Kidney epithelial cell (primary cell): ENCODE results near the gene RCOR3. TPM values are rescaled to one million over a fixed set of nuclear protein-coding genes. Genes with fewer than 3 reads are reported as not detected.

ENCODE experiments used
- DNase-seq: peaks from one replicate; pipeline ENCODE4 v3.0.0-alpha.2; 2010; ENCODE audit warnings: low read depth
- H3K27me3 ChIP-seq: 2 replicates; pipeline ENCODE4 v1.6.0; 2011; ENCODE audit warnings: low read length; ENCODE audit not compliant: control insufficient read depth, insufficient read depth
- H3K36me3 ChIP-seq: 2 replicates; pipeline ENCODE4 v1.5.1; 2011; ENCODE audit warnings: low read length; ENCODE audit not compliant: control insufficient read depth, insufficient read depth
- H3K4me3 ChIP-seq: 2 replicates; pipeline ENCODE4 v1.5.1; 2011; ENCODE audit warnings: low read depth, mild to moderate bottlenecking, control low read depth, low read length
- total RNA-seq: library from RNA; depleted of rRNA; stranded (reverse); fragments of >200 nt; gene quantifications from 2 replicates; pipeline ENCODE4 v1.2.3, GENCODE V29; 2015
- TF ChIP-seq, protein P1 (sequence below): IDR thresholded peaks from 2 replicates; pipeline ENCODE4 v1.5.1; 2011; ENCODE audit warnings: mild to moderate bottlenecking, moderate library complexity, low read length, control low read depth, inconsistent platforms; ENCODE audit not compliant: insufficient read depth, poor library complexity, severe bottlenecking

The RCOR3 gene
- total RNA-seq, 1 donor from 2014 or later: 29.0 TPM

DNA sequence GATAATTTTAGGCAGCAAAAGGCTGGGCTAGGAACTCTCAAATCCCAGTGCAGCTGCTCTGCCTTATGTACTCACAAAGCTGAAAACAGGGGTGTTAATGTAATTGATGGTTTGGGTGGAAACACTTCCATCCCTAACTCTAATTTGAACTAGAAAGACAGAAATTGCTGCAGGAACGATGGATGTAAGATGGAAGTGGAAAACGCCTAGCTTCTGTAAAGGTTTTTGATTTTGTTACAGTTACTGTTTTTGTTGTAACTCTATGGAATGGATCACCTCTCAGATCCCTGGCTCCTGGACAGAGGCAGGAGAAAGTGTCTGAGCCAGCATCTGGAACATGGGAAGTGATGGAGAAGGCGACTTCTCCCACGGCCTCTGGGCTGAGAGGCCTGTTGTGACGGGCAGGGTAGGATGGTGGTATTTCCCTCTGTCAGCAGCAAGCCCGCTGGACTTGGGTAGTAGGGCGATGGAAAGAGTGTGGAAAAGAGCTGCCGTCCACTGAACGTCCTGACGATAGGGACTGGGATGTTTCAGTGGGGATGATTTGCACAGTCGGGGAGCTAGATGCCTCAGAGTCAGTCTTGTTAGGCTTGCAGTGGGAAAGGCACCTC lies 69.0 kb downstream of the RCOR3 start:
- Histone ChIP-seq H3K4me3 (no peak overlapping the region), H3K27me3 (no peaks in the 10 kb centered on the region), H3K36me3 (no peaks in the 10 kb centered on the region)
- TF ChIP-seq, protein P1, sequence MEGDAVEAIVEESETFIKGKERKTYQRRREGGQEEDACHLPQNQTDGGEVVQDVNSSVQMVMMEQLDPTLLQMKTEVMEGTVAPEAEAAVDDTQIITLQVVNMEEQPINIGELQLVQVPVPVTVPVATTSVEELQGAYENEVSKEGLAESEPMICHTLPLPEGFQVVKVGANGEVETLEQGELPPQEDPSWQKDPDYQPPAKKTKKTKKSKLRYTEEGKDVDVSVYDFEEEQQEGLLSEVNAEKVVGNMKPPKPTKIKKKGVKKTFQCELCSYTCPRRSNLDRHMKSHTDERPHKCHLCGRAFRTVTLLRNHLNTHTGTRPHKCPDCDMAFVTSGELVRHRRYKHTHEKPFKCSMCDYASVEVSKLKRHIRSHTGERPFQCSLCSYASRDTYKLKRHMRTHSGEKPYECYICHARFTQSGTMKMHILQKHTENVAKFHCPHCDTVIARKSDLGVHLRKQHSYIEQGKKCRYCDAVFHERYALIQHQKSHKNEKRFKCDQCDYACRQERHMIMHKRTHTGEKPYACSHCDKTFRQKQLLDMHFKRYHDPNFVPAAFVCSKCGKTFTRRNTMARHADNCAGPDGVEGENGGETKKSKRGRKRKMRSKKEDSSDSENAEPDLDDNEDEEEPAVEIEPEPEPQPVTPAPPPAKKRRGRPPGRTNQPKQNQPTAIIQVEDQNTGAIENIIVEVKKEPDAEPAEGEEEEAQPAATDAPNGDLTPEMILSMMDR: no peak
- no peak for DNase-seq

DNA sequence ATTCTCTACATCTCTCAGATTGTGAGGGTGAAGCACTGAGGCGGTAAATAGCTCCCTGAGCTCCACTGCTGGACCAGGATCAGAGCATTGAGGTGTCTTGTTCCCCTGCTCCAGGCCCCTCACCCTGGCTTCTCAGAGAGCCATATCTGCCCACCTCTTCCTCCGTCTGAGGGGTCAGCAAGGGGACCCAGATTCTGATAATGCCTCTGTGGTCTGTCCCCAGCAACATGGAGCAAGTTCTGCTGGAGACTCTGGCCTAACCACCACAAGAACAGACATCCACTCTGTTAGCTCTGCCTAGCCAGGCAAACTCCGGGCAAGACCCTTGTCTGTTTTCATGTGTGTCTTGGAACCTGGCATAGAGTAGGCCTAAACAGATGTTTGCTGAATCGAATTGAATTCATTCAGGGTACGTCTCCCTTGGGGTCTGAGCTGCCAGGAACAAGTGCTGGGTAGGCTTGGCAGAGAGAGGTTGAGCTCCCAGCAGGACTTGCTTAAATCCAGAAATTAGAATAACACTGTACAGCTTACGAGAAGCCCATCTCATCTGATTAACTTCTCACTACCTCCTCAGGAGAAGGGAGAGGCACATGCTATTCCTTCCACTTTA lies 69.8 kb downstream of the RCOR3 start:
- DNase-seq: no peak
- H3K27me3 ChIP-seq: no peaks in the 10 kb centered on the region
- no peak overlapping the region for H3K4me3 ChIP-seq
- TF ChIP-seq, protein P1: no peak
- H3K36me3 ChIP-seq: no peaks in the 10 kb centered on the region

DNA sequence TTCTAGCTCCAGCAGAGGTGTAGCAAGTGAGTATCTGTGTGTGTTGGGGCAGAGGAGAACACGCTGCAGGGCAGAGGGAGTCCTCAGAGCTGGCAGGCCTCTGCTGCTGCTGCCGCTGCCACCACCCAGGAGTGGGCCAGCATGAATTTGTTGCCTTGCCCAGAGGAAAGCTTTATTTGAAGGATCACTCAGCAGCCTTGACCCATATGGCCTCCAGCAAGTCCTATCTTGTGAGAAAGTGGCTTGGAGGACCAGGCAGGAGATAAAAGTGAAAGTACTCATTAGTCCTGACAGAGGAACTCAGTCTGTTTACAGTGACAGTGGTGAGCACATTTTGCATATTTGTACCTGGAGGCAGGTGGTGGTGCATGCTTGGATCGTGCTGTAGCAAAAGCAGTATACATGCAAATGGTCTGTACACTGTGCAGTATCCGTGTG lies 70.6 kb downstream of the RCOR3 start:
- Histone ChIP-seq H3K27me3 (no peaks in the 10 kb centered on the region), H3K36me3 (no peaks in the 10 kb centered on the region), H3K4me3 (no peak overlapping the region)
- TF ChIP-seq, protein P1: no peak
- DNase-seq: no peak

DNA sequence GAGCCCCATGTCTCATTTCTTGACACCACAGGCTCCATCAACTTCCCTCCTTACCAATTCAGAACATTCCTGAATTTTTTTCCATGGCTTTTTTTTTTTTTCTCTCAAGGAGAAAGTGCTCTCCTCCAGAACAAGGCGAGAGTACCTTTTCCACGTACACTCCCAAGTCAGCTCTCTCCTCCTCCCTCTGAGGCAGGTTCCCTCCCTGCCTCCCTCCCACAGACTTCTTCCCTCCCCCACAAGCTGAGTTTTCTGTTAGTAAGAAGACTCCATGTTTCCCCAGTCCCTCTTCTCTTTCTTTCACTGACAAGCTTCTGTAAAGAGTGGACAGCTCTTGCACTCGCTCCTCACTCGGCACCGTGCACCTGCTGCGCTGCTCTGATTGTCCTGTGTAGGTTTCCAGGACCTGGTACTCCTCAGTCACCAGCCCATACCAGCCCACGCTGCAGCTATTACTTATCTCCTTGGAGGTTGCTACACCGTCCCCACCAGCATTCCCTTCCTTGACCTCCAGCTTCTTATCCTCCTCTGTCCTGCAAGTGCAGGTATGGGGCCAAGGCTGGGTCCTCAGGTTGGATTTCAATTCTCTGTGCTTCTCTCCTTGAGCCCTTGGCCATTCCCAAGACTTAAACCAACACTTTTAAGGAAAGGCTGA lies 71.2 kb downstream of the RCOR3 start:
- TF ChIP-seq, protein P1: no peak
- H3K36me3 ChIP-seq: no peaks in the 10 kb centered on the region
- no peak for DNase-seq
- H3K27me3 ChIP-seq: no peaks in the 10 kb centered on the region
- no peak overlapping the region for H3K4me3 ChIP-seq

DNA sequence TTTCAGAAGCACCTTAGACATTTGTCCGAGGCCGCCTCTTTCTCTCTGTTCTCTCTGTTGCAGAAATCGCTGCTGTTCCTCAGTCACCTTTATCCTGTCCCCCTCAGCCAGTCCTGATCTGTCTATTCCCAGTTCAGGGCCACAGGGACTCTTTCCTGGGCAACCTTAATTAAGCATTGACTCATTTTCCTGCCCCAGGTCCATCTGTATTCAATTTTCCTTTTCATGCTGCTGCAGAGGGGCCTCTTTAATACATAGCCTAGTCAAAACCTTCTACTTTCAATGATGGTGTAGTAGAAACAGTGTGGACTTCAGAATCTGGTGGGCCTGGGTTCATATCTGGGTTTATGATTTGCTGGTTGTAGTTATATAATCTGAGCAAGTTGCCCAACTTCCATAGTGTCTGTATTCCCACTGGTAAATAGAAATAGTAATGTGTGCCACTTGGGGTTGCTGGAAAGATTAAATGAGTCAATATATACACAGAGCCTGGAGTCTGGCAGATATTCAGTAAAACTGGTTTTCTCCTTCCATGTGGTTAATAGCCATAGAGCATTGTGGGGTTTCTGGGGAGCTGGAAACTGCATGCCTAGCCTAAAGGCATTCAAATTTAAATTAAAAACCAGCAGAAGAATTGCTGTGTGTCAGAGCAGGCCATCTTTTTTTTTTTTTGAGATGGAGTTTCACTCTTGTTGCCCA lies 72.0 kb downstream of the RCOR3 start:
- DNase-seq: no peak
- H3K36me3 ChIP-seq: no peaks in the 10 kb centered on the region
- H3K4me3 ChIP-seq: no peak overlapping the region
- H3K27me3 ChIP-seq: no peaks in the 10 kb centered on the region
- TF ChIP-seq, protein P1: no peak
